HepG2 (cell line): ENCODE data around the gene CDKN1C. TPM values are rescaled to one million over a fixed set of nuclear protein-coding genes. Genes with fewer than 3 reads are reported as not detected.

Source experiments
- CAMTA2 ChIP-seq: sonication (generic); formaldehyde crosslinking; IDR thresholded peaks from 2 replicates; pipeline ENCODE4 v1.4.0; 2020; ENCODE audit warnings: mild to moderate bottlenecking, missing genetic modification reagents, borderline replicate concordance
- GPN1 ChIP-seq: sonication (generic); formaldehyde crosslinking; IDR thresholded peaks from 2 replicates; pipeline ENCODE4 v1.5.1; 2020; ENCODE audit warnings: missing genetic modification reagents, borderline replicate concordance
- MIXL1 ChIP-seq: IDR thresholded peaks from 2 replicates; pipeline ENCODE4 v1.6.1; 2016
- PHF5A ChIP-seq: IDR thresholded peaks from one replicate; pipeline ENCODE4 v1.6.1; 2018; ENCODE audit warnings: low read depth, missing genetic modification reagents; ENCODE audit not compliant: unreplicated experiment
- PLRG1 ChIP-seq: fragments of 450-650 bp; conservative IDR thresholded peaks from 2 replicates; pipeline ENCODE4 v1.6.1; 2016
- SMAD9 ChIP-seq: sonication (generic); formaldehyde crosslinking; IDR thresholded peaks from 2 replicates; pipeline ENCODE4 v1.5.1; 2020; ENCODE audit warnings: mild to moderate bottlenecking, missing genetic modification reagents
- ZC3H4 ChIP-seq: sonication (generic); formaldehyde crosslinking; IDR thresholded peaks from 2 replicates; pipeline ENCODE4 v1.4.0; 2020; ENCODE audit warnings: missing genetic modification reagents, borderline replicate concordance
- ZFP36 ChIP-seq: fragments of 150-350 bp; IDR thresholded peaks from 2 replicates; pipeline ENCODE4 v1.6.1; 2018; ENCODE audit warnings: borderline replicate concordance, low read length, low read depth; ENCODE audit not compliant: partially characterized antibody
- ZNF17 ChIP-seq: sonication (generic); formaldehyde crosslinking; IDR thresholded peaks from 2 replicates; pipeline ENCODE4 v1.5.0; 2020; ENCODE audit warnings: mild to moderate bottlenecking, missing genetic modification reagents
- ZNF430 ChIP-seq: sonication (generic); formaldehyde crosslinking; IDR thresholded peaks from 2 replicates; pipeline ENCODE4 v1.9.0; 2021; ENCODE audit warnings: mild to moderate bottlenecking, missing genetic modification reagents
- ZNF44 ChIP-seq: sonication (generic); formaldehyde crosslinking; IDR thresholded peaks from 2 replicates; pipeline ENCODE4 v1.5.1; 2020; ENCODE audit warnings: mild to moderate bottlenecking, missing genetic modification reagents
- ZNF484 ChIP-seq: sonication (generic); formaldehyde crosslinking; IDR thresholded peaks from 2 replicates; pipeline ENCODE4 v1.5.1; 2020; ENCODE audit warnings: mild to moderate bottlenecking, low read depth, missing genetic modification reagents, borderline replicate concordance
- ZNF557 ChIP-seq: sonication (generic); formaldehyde crosslinking; IDR thresholded peaks from 2 replicates; pipeline ENCODE4 v1.4.0; 2020; ENCODE audit warnings: missing genetic modification reagents
- ZNF768 ChIP-seq: sonication (generic); formaldehyde crosslinking; IDR thresholded peaks from 2 replicates; pipeline ENCODE4 v1.4.0; 2020; ENCODE audit warnings: missing genetic modification reagents
- ZSCAN9 ChIP-seq: IDR thresholded peaks from 2 replicates; pipeline ENCODE4 v1.6.1; 2016; ENCODE audit warnings: borderline replicate concordance
- polyA plus RNA-seq, 8 experiments: library from polyadenylated mRNA; depleted of rRNA in 3 of 8; stranded (reverse) in 7 of 8; unstranded in 1 of 8; fragments of >200 nt; fragmentation: Illumina TruSeq in 4 of 8; extraction: Trizol in 4 of 8; gene quantifications; 2 replicates each; pipeline versions ENCODE4 v1.2.1 to v1.2.3, GENCODE V29; 2011 to 2016; ENCODE audit warnings: low read depth in 4 of 8, missing spikeins in 1 of 8, mixed read lengths in 1 of 8; ENCODE audit not compliant: insufficient read depth in 1 of 8
- total RNA-seq, 5 experiments: library from RNA; depleted of rRNA; stranded (reverse); fragments of >200 nt; fragmentation: Illumina TruSeq; extraction: Trizol; gene quantifications; 2 replicates each; pipeline ENCODE4 v1.2.3, GENCODE V29; 2016; ENCODE audit warnings: low read depth in 1 of 5
- TF ChIP-seq, protein P1 (sequence below): sonication (generic); formaldehyde crosslinking; IDR thresholded peaks from 2 replicates; pipeline ENCODE4 v1.5.1; 2020; ENCODE audit warnings: missing genetic modification reagents, mild to moderate bottlenecking, borderline replicate concordance
- TF ChIP-seq, protein P2 (sequence below), 2 experiments: sonication (generic) in 1 of 2; formaldehyde crosslinking in 1 of 2; IDR thresholded peaks; 2 replicates each; pipeline versions ENCODE4 v1.4.0 to v1.6.1; 2016 to 2020; ENCODE audit warnings: borderline replicate concordance in 1 of 2, low read depth in 1 of 2, mild to moderate bottlenecking in 1 of 2, missing genetic modification reagents in 1 of 2
- TF ChIP-seq, protein P3 (sequence below): sonication (generic); formaldehyde crosslinking; IDR thresholded peaks from 2 replicates; pipeline ENCODE4 v1.4.0; 2020; ENCODE audit warnings: missing genetic modification reagents
- TF ChIP-seq, protein P4 (sequence below): sonication (generic); formaldehyde crosslinking; IDR thresholded peaks from 2 replicates; pipeline ENCODE4 v1.9.0; 2022; ENCODE audit warnings: missing genetic modification reagents, mild to moderate bottlenecking, borderline replicate concordance

CDKN1C gene
- total and polyA plus RNA-seq, 2 of the 13 experiments (the other 11 are each of a cell fraction or from before 2014, with no cell fraction given), result not detected

DNA sequence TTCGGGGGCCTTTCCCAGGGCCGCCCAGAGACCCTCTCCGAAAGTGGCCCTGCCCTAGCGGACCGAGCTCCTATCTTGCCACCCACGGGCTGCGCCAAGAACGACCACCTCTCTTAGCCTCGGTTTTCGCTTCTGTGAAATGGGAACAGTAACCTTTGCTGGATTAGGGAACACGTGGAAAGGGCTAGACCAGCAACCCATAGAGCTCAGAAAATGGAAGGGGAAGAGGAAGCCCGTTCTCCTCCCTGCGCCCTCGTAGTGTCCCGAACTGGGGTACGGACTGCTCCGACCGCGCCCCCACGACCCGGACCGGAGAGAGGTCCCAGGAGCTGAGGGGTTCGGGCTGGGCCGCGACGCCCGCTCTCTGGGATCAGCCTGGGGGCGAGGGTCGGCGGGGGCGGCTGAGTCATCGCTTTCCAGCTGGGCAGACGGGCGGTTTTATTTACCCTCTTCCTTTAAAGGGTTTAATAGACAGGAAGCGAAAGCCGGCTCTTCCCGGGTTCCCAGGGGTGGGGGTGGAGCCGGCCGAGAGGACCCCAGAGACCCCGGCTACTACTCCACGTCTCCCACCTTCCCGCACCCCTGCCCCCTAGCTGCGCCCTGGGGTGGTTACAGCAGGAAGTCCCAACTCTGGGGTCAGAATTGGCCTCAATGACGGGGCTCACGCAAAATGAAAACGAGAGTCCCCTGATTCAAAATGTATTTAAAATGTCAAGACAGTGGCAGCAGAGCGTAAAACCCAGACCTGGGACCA, 44.6 kb upstream of the CDKN1C start (continued):
- TF ChIP-seq ZFP36 (no peak), ZNF557 (no peak), ZNF768 (CRISPR knock-in tag) (peak; percentile 52; the same call in 1 of the 2 replicates), ZC3H4 (no peak), PLRG1 (no peak), ZNF484 (no peak), SMAD9 (CRISPR knock-in tag) (no peak), ZSCAN9 (CRISPR knock-in tag) (no peak), PHF5A (CRISPR knock-in tag) (no peak), ZNF430 (CRISPR knock-in tag) (no peak), MIXL1 (CRISPR knock-in tag) (no peak), ZNF44 (CRISPR knock-in tag) (no peak), ZNF17 (CRISPR knock-in tag) (no peak), GPN1 (CRISPR knock-in tag) (no peak), CAMTA2 (no peak)
- TF ChIP-seq, protein P1, sequence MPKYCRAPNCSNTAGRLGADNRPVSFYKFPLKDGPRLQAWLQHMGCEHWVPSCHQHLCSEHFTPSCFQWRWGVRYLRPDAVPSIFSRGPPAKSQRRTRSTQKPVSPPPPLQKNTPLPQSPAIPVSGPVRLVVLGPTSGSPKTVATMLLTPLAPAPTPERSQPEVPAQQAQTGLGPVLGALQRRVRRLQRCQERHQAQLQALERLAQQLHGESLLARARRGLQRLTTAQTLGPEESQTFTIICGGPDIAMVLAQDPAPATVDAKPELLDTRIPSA (CRISPR knock-in tag), result no peak
- TF ChIP-seq, protein P2, sequence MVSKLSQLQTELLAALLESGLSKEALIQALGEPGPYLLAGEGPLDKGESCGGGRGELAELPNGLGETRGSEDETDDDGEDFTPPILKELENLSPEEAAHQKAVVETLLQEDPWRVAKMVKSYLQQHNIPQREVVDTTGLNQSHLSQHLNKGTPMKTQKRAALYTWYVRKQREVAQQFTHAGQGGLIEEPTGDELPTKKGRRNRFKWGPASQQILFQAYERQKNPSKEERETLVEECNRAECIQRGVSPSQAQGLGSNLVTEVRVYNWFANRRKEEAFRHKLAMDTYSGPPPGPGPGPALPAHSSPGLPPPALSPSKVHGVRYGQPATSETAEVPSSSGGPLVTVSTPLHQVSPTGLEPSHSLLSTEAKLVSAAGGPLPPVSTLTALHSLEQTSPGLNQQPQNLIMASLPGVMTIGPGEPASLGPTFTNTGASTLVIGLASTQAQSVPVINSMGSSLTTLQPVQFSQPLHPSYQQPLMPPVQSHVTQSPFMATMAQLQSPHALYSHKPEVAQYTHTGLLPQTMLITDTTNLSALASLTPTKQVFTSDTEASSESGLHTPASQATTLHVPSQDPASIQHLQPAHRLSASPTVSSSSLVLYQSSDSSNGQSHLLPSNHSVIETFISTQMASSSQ (IDR thresholded peaks at IDR 0.05; ENCODE audit: low read depth), result no peak
- TF ChIP-seq, protein P2 (CRISPR knock-in tag; IDR thresholded peaks at IDR 0.05; ENCODE audit: borderline replicate concordance), result no peak
- TF ChIP-seq, protein P3, sequence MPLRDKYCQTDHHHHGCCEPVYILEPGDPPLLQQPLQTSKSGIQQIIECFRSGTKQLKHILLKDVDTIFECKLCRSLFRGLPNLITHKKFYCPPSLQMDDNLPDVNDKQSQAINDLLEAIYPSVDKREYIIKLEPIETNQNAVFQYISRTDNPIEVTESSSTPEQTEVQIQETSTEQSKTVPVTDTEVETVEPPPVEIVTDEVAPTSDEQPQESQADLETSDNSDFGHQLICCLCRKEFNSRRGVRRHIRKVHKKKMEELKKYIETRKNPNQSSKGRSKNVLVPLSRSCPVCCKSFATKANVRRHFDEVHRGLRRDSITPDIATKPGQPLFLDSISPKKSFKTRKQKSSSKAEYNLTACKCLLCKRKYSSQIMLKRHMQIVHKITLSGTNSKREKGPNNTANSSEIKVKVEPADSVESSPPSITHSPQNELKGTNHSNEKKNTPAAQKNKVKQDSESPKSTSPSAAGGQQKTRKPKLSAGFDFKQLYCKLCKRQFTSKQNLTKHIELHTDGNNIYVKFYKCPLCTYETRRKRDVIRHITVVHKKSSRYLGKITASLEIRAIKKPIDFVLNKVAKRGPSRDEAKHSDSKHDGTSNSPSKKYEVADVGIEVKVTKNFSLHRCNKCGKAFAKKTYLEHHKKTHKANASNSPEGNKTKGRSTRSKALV (CRISPR knock-in tag), result no peak
- TF ChIP-seq, protein P4, sequence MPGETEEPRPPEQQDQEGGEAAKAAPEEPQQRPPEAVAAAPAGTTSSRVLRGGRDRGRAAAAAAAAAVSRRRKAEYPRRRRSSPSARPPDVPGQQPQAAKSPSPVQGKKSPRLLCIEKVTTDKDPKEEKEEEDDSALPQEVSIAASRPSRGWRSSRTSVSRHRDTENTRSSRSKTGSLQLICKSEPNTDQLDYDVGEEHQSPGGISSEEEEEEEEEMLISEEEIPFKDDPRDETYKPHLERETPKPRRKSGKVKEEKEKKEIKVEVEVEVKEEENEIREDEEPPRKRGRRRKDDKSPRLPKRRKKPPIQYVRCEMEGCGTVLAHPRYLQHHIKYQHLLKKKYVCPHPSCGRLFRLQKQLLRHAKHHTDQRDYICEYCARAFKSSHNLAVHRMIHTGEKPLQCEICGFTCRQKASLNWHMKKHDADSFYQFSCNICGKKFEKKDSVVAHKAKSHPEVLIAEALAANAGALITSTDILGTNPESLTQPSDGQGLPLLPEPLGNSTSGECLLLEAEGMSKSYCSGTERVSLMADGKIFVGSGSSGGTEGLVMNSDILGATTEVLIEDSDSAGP, result peak; percentile 28; the same call in 1 of the 2 replicates
